Endothelial cell (in vitro differentiated cells): ENCODE measurements around the gene PNMA6E. TPM values are rescaled to one million over a fixed set of nuclear protein-coding genes. Genes with fewer than 3 reads are reported as not detected.

Source experiments
- DNase-seq: peaks from one replicate; pipeline ENCODE4 v3.0.0; 2021; ENCODE audit warnings: low spot score
- H3K27ac Mint-ChIP-seq: one replicate; pipeline ENCODE4 v1.8.0; 2021; ENCODE audit warnings: mixed read lengths, inconsistent platforms; ENCODE audit not compliant: unreplicated experiment
- H3K27me3 Mint-ChIP-seq: one replicate; pipeline ENCODE4 v1.8.0; 2021; ENCODE audit warnings: mild to moderate bottlenecking, moderate library complexity, mixed read lengths, inconsistent platforms; ENCODE audit not compliant: unreplicated experiment
- H3K36me3 Mint-ChIP-seq: one replicate; pipeline ENCODE4 v1.8.0; 2021; ENCODE audit warnings: mild to moderate bottlenecking, low read depth, mixed read lengths, inconsistent platforms; ENCODE audit not compliant: unreplicated experiment
- H3K4me1 Mint-ChIP-seq: one replicate; pipeline ENCODE4 v1.8.0; 2021; ENCODE audit warnings: mild to moderate bottlenecking, mixed read lengths, inconsistent platforms; ENCODE audit not compliant: unreplicated experiment
- H3K4me3 Mint-ChIP-seq: one replicate; pipeline ENCODE4 v1.8.0; 2021; ENCODE audit warnings: mild to moderate bottlenecking, mixed read lengths, inconsistent platforms; ENCODE audit not compliant: unreplicated experiment
- H3K9me3 Mint-ChIP-seq: one replicate; pipeline ENCODE4 v1.8.0; 2021; ENCODE audit warnings: mixed read lengths, inconsistent platforms; ENCODE audit not compliant: unreplicated experiment
- CTCF ChIP-seq: fragments of 200-600 bp; sonication (generic); IDR thresholded peaks from one replicate; pipeline ENCODE4 v1.5.0; 2021; ENCODE audit warnings: antibody characterized with exemption; ENCODE audit not compliant: unreplicated experiment
- total RNA-seq: library from RNA; stranded (reverse); fragmentation: NEBNext Ultra II Directional; extraction: Animal tissue kit (Norgen Biotek cat#: 25700); gene quantifications from one replicate; pipeline ENCODE4 v1.2.1, GENCODE V29; 2021; ENCODE audit not compliant: unreplicated experiment

Gene PNMA6E
- total RNA-seq, 1 donor from 2014 or later, result not detected

- Mint-ChIP-seq H3K27me3 (peaks cover 8% of the 10 kb centered on the region), H3K9me3 (no peaks in the 10 kb centered on the region), H3K27ac (no peak overlapping the region), H3K4me3 (no peak overlapping the region), H3K36me3 (no peaks in the 10 kb centered on the region), H3K4me1 (no peaks in the 10 kb centered on the region)
- DNase-seq, result no peak
- TF ChIP-seq CTCF, result no peak
Observed at GRCh38 chrX:153398275-153398960, 2.7 kb downstream of the PNMA6E start.

GRCh38 chrX:153397256-153397960, 3.7 kb downstream of the PNMA6E start:
- no peaks in the 10 kb centered on the region for H3K9me3 Mint-ChIP-seq
- no peaks in the 10 kb centered on the region for H3K4me1 Mint-ChIP-seq
- no peaks in the 10 kb centered on the region for H3K36me3 Mint-ChIP-seq
- DNase-seq, result no peak
- no peak overlapping the region for H3K4me3 Mint-ChIP-seq
- H3K27me3 Mint-ChIP-seq, result peaks cover 8% of the 10 kb centered on the region
- no peak overlapping the region for H3K27ac Mint-ChIP-seq
- TF ChIP-seq CTCF, result no peak

GRCh38 chrX:153396320-153397195, 4.6 kb downstream of the PNMA6E start:
- H3K27me3 Mint-ChIP-seq, result peaks cover 7% of the 10 kb centered on the region
- no peak for TF ChIP-seq CTCF
- no peaks in the 10 kb centered on the region for H3K36me3 Mint-ChIP-seq
- no peak overlapping the region for H3K27ac Mint-ChIP-seq
- no peaks in the 10 kb centered on the region for H3K9me3 Mint-ChIP-seq
- H3K4me3 Mint-ChIP-seq, result no peak overlapping the region
- no peaks in the 10 kb centered on the region for H3K4me1 Mint-ChIP-seq
- no peak for DNase-seq

GRCh38 chrX:153395613-153396319, 5.4 kb downstream of the PNMA6E start:
- DNase-seq, result no peak
- no peak for TF ChIP-seq CTCF
- Mint-ChIP-seq H3K36me3 (no peaks in the 10 kb centered on the region), H3K4me3 (no peak overlapping the region), H3K4me1 (no peaks in the 10 kb centered on the region), H3K27ac (no peak overlapping the region), H3K27me3 (peaks cover 7% of the 10 kb centered on the region), H3K9me3 (no peaks in the 10 kb centered on the region)
